Coronary artery (tissue), 2 donors: ENCODE results near the gene DESI2.

Experiments
- DNase-seq: peaks from one replicate; pipeline ENCODE4 v3.0.0-alpha.2; 2017; ENCODE audit warnings: low spot score
- H3K27ac ChIP-seq, 2 donors: fragments of 200-600 bp; sonication (generic); one replicate each; pipeline ENCODE4 v1.5.1; 2016 to 2019
- H3K4me3 ChIP-seq: fragments of 200-600 bp; sonication (generic); 2 replicates; pipeline ENCODE4 v1.5.1; 2016; ENCODE audit warnings: mild to moderate bottlenecking, moderate library complexity
- TF ChIP-seq, protein P1 (sequence below): fragments of 200-600 bp; sonication (generic); IDR thresholded peaks from one replicate; pipeline ENCODE4 v1.5.1; 2019; ENCODE audit warnings: antibody characterized with exemption

Gene DESI2

DNA sequence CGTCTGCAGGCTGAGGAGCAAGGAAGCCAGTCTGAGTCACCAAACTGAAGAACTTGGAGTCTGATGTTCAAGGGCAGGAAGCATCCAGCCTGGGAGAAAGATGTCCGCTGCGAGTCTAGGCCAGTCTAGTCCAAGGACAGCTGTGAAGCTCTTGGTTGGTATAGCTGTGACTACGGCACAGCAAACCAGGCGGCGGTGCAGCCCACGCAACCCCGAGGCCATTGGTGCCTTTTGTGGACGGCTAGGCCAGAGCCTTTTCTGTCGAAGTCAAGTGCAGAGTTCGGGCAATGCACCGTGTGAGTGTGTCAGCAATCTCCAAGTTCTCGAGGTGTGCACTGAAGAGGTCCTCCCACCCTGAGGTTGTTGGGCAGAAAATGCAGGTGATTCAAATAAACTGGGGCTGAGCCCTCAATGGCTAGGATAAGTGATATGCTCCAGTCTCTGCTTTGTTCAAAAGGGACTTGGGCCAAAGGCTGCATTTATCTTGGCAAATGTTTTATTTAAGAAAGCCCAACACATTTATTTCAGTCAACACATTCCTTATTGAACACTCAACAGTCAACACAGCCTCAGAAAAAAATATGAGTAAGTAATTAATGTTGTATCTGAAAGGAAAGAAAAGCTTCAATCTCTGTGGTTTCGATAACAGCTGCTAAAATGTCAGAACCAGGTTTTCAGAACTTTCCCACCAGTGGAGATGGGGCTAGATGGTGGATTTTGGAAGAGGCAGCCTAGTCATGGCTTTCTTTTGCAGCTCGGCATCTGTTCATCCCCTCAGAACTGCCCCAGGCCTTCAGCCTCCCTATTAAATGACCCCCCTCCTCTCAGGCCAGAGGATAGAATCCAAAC lies 104.4 kb downstream of the DESI2 start:
- Histone ChIP-seq H3K4me3 (no peak overlapping the region), H3K27ac (no peak overlapping the region)
- DNase-seq, result no peak
- TF ChIP-seq, protein P1, sequence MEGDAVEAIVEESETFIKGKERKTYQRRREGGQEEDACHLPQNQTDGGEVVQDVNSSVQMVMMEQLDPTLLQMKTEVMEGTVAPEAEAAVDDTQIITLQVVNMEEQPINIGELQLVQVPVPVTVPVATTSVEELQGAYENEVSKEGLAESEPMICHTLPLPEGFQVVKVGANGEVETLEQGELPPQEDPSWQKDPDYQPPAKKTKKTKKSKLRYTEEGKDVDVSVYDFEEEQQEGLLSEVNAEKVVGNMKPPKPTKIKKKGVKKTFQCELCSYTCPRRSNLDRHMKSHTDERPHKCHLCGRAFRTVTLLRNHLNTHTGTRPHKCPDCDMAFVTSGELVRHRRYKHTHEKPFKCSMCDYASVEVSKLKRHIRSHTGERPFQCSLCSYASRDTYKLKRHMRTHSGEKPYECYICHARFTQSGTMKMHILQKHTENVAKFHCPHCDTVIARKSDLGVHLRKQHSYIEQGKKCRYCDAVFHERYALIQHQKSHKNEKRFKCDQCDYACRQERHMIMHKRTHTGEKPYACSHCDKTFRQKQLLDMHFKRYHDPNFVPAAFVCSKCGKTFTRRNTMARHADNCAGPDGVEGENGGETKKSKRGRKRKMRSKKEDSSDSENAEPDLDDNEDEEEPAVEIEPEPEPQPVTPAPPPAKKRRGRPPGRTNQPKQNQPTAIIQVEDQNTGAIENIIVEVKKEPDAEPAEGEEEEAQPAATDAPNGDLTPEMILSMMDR, result no peak
